Kidney (tissue), 14 donors: ENCODE measurements around the gene KCNAB2. TPM values are rescaled to one million over a fixed set of nuclear protein-coding genes. Genes with fewer than 3 reads are reported as not detected.
A peak's percentile ranks its signal among the peaks of the same experiment; 100 is the strongest.

ENCODE experiments used
- DNase-seq, 5 donors: peaks; one replicate each; pipeline ENCODE4 v3.0.0-alpha.2; 2013 to 2020
- FAIRE-seq: peaks from 2 replicates; lab custom pipeline; 2012; peaks lifted over from hg19 to GRCh38; lab: Jason Lieb, UNC
- H3K27ac ChIP-seq, 2 donors: one replicate each; pipeline ENCODE4 v1.7.0; 2013; ENCODE audit warnings: low read depth in 2 of 2, low read length in 2 of 2, inconsistent platforms in 1 of 2
- H3K27me3 ChIP-seq: one replicate; pipeline ENCODE4 v1.7.1; 2013; ENCODE audit warnings: low read length, inconsistent platforms; ENCODE audit not compliant: control insufficient read depth, insufficient read depth
- H3K36me3 ChIP-seq, 3 donors: one replicate each; pipeline versions ENCODE4 v1.7.0 to v1.7.1; 2013; ENCODE audit warnings: low read length in 3 of 3, control low read depth in 1 of 3, inconsistent platforms in 1 of 3; ENCODE audit not compliant: insufficient read depth in 3 of 3, control insufficient read depth in 2 of 3
- H3K4me1 ChIP-seq, 3 donors: one replicate each; pipeline versions ENCODE4 v1.7.0 to v1.7.1; 2013; ENCODE audit warnings: low read length in 3 of 3, inconsistent platforms in 1 of 3, low read depth in 1 of 3; ENCODE audit not compliant: control insufficient read depth in 2 of 3, insufficient read depth in 2 of 3
- H3K4me3 ChIP-seq, 3 donors: one replicate each; pipeline versions ENCODE4 v1.7.0 to v1.8.1; 2013; ENCODE audit warnings: low read length in 3 of 3, control low read depth in 1 of 3, inconsistent platforms in 1 of 3
- H3K9ac ChIP-seq, 3 donors: one replicate each; pipeline versions ENCODE4 v1.7.0 to v1.7.1; 2013; ENCODE audit warnings: low read length in 3 of 3, control low read depth in 1 of 3, inconsistent platforms in 1 of 3
- H3K9me3 ChIP-seq, 3 donors: one replicate each; pipeline versions ENCODE4 v1.7.0 to v1.7.1; 2013; ENCODE audit warnings: low read length in 3 of 3, control low read depth in 1 of 3, inconsistent platforms in 1 of 3; ENCODE audit not compliant: control insufficient read depth in 2 of 3, insufficient read depth in 1 of 3
- CTCF ChIP-seq: IDR thresholded peaks from 3 replicates; pipeline ENCODE4 v1.5.1; 2012; ENCODE audit warnings: mild to moderate bottlenecking, moderate library complexity, borderline replicate concordance; ENCODE audit not compliant: insufficient read depth; ENCODE audit errors: extremely low read depth
- intact Hi-C: fragments of 100-400 bp; cut with DNase I; formaldehyde crosslinking; loops from one replicate; pipeline ENCODE4 v1.11.1; 2022
- polyA plus RNA-seq: library from polyadenylated mRNA; stranded (reverse); fragments of 350-450 nt; fragmentation: Illumina TruSeq; extraction: RNeasy Lipid Tissue Mini Kit (QIAGEN cat#74804); gene quantifications from one replicate; pipeline ENCODE4 v1.2.3, GENCODE V29; 2014; ENCODE audit warnings: low read depth, low replicate concordance; ENCODE audit not compliant: insufficient read depth
- total RNA-seq: library from RNA; stranded (reverse); fragmentation: NEBNext Ultra II Directional; extraction: Animal tissue kit (Norgen Biotek cat#: 25700); gene quantifications from one replicate; pipeline ENCODE4 v1.2.1, GENCODE V29; 2021
- donor health status: control.
- donor health status: control.
- donor health status: control.
- donor health status: control.
- donor health status: control.
- donor health status: DM: yes; HTN: yes; CAD: no.
- donor health status: Normal renal cell carcinoma (clear cell type).

The KCNAB2 gene
- total and polyA plus RNA-seq, 2 donors from 2014 or later = 19.6 to 28.1 TPM

GRCh38 chr1:6106321-6106731 is 60.6 kb downstream of the KCNAB2 start:
- Histone ChIP-seq H3K27me3 (no peaks in the 10 kb centered on the region), H3K27ac (no peak overlapping the region), H3K4me1 (no peaks in the 10 kb centered on the region), H3K36me3 (no peaks in the 10 kb centered on the region), H3K4me3 (no peak overlapping the region), H3K9me3 (no peaks in the 10 kb centered on the region), H3K9ac (no peak overlapping the region)
- DNase-seq (peak in 1 of 5 donors; percentile 57), FAIRE-seq (no peak)
- no peak for TF ChIP-seq CTCF
- intact Hi-C loops = no loop called here

- Histone ChIP-seq H3K4me3 (no peak overlapping the region), H3K36me3 (no peaks in the 10 kb centered on the region), H3K27ac (no peak overlapping the region), H3K4me1 (no peaks in the 10 kb centered on the region), H3K27me3 (no peaks in the 10 kb centered on the region), H3K9me3 (no peaks in the 10 kb centered on the region), H3K9ac (no peak overlapping the region)
- TF ChIP-seq CTCF = no peak
- DNase-seq (no peak), FAIRE-seq (no peak)
- intact Hi-C loops = no loop called here
These were observed 61.3 kb downstream of the KCNAB2 start for GRCh38 chr1:6106977-6107376.

- H3K4me1 ChIP-seq = no peaks in the 10 kb centered on the region
- H3K27me3 ChIP-seq = no peaks in the 10 kb centered on the region
- DNase-seq = no peak
- H3K9ac ChIP-seq = no peak overlapping the region
- intact Hi-C loops = no loop called here
- no peak for TF ChIP-seq CTCF
- no peaks in the 10 kb centered on the region for H3K36me3 ChIP-seq
- no peak for FAIRE-seq
- H3K9me3 ChIP-seq = no peaks in the 10 kb centered on the region
- no peak overlapping the region for H3K4me3 ChIP-seq
- H3K27ac ChIP-seq = no peak overlapping the region
These were observed 62.0 kb downstream of the KCNAB2 start for GRCh38 chr1:6107409-6108356.
